ENCODE data around the gene SPAST.
"Not testable (repeated sequence)": the region's sequence is repeated elsewhere in the genome, so short reads cannot be mapped to it uniquely, and the experiment has no call there.

Gene SPAST, protein sequence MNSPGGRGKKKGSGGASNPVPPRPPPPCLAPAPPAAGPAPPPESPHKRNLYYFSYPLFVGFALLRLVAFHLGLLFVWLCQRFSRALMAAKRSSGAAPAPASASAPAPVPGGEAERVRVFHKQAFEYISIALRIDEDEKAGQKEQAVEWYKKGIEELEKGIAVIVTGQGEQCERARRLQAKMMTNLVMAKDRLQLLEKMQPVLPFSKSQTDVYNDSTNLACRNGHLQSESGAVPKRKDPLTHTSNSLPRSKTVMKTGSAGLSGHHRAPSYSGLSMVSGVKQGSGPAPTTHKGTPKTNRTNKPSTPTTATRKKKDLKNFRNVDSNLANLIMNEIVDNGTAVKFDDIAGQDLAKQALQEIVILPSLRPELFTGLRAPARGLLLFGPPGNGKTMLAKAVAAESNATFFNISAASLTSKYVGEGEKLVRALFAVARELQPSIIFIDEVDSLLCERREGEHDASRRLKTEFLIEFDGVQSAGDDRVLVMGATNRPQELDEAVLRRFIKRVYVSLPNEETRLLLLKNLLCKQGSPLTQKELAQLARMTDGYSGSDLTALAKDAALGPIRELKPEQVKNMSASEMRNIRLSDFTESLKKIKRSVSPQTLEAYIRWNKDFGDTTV

DNA sequence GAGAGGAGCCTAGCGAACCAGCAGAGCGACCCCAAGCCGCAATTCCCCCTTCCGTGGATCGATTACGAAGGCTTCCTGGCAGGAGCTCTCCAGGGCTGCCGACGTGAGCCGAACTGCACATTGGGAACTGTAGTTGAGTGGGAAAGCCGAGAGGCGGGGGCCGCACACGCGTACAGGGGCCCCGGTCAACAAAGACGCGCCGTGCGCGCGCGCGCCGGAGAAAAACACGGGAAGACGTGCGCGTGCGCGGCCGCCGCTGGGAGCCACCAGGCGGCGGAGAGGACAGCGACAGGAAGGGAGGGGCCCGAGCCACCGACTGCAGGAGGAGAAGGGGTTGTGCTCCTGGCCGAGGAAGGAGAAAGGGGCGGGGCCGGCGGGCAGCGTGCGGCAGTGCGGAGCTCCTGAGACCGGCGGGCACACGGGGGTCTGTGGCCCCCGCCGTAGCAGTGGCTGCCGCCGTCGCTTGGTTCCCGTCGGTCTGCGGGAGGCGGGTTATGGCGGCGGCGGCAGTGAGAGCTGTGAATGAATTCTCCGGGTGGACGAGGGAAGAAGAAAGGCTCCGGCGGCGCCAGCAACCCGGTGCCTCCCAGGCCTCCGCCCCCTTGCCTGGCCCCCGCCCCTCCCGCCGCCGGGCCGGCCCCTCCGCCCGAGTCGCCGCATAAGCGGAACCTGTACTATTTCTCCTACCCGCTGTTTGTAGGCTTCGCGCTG is at the start of gene SPAST:
Gene SPAST (plus strand): TSS at position 247 of the 711 bp plus-strand sequence. CDS start 276 bp downstream, at position 523.
- Histone ChIP-seq H3K4me3 (peak within 1 kb of the TSS; percentile 66 to 80 (median 69)), H3K27ac (peak within 1 kb of the TSS; percentile 68 to 95 (median 89))

DNA sequence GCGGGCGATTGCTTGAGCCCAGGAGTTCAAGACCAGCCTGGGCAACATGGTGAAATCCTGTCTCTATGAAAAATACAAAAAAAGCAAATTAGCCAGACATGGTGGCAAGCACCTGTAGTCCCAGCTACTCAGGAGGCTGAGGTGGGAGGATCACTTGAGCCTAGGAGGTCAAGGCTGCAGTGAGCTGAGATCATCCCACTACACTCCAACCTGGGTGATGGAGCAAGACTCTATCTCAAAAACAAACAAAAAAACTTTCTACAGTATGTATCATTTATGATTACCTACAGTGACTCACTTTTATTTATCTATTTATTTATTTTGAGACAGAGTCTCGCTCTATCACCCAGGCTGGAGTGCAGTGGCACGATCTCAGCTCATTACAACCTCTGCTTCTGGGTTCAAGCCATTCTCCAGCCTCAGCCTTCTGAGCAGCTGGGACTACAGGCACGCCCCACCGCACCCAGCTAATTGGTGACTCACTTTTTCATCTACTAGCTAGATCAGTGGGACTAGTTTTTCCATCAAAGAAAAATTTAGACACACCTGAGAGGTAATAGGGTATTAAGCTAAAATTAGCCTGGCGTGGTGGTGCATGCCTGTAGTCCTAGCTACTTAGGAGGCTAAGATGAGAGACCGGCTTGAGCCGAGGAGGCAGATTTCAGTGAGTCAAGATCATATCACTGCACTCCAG is 44.4 kb upstream of the SPAST start:
- not testable (repeated sequence) for H3K4me3 ChIP-seq
- peak overlapping the region in 1 of 21 experiments; percentile 4 for H3K27ac ChIP-seq

DNA sequence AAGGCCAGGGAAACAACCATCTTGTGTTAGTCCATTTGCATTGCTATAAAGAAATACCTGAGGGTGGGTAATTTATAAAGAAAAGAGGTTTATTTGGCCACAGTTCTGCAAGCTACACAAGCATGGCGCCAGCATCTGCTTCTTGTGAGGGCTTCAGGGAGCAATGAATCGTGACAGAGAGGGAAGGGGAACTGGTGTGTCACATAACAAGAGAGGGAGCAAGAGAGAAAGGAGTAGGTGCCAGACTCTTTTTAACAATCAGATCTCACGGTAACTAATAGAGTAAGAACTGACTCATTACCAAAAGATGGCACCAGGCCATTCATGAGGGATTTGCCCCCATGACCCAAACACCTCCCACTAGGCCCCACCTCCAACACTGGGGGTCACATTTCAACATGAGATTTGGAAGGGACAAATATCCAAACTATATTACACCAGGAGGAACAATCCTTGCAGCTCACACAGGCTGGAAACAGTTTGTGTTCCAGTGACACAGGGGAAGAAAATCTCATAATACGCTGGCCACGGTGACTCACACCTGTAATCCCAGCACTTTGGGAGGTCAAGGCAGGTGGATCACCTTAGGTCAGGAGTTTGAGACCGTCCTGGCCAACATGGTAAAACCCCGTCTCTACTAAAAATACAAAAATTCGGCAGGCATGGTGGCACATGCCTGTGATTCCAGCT is 29.0 kb upstream of the SPAST start:
- not testable (repeated sequence) for H3K27ac ChIP-seq, H3K4me3 ChIP-seq

DNA sequence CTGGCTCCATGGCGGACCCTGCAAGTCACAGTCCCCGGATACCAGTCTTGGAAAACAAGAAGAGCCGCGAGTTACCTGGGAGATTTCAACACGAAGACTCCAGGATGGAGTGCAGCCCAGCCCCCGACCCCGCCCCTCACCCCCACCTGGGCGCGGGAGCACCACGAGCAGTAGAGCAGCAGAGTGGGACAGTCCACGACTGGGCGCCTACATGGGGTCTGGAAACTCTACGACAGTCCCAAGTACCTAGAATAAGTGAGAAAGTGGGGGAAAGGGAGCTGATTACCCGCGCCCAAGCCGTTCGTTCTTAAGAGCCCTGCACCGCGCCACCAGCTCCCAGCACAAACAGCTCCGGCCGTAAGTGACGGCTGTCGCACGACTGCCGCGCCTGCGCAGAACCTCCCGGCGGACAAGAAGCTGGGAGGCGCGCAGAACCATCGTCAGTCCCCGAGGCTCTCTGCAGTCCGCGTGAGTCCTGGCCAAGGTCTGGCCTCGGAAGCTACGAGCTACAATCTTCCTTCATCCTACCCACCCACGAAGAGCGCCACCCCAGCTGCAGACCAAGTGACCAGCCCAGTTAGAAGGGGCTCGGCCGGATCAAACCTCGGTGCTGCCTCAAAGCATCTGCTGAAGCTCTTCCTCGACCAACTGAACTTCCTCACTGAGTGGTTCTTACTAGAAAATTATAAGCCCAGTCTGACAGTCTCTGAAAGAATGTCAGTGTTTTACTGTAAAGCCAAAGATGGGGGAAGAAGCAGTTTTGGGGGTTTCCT is 23.7 kb upstream of the SPAST start, which contains the start of gene DPY30:
Gene DPY30 (minus strand): TSS at position 359 of the 773 bp plus-strand sequence. CDS start 349 bp downstream, at position 10.
- Histone ChIP-seq H3K4me3 (peak within 1 kb of the TSS; percentile 83 to 96 (median 91)), H3K27ac (peak within 1 kb of the TSS; percentile 18 to 94 (median 84))

DNA sequence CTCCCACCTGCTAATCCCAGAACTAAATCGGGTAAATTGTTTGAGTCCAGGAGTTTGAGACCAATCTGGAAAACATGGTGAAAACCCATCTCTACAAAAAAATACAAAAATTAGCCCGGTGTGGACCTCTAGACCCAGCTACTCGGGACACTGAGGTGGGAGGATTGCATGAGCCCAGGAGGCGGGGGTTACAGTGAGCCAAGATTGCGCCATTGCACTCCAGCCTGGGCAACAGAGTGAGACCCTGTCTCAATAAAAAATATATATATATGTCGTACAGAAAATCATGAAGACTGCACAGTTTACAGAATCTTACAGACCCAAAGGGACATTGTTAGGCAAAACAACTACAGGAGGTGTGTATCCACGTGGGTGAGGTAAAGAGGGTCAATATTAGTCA is 19.8 kb upstream of the SPAST start:
- Histone ChIP-seq H3K4me3 (no peak overlapping the region), H3K27ac (no peak overlapping the region)

DNA sequence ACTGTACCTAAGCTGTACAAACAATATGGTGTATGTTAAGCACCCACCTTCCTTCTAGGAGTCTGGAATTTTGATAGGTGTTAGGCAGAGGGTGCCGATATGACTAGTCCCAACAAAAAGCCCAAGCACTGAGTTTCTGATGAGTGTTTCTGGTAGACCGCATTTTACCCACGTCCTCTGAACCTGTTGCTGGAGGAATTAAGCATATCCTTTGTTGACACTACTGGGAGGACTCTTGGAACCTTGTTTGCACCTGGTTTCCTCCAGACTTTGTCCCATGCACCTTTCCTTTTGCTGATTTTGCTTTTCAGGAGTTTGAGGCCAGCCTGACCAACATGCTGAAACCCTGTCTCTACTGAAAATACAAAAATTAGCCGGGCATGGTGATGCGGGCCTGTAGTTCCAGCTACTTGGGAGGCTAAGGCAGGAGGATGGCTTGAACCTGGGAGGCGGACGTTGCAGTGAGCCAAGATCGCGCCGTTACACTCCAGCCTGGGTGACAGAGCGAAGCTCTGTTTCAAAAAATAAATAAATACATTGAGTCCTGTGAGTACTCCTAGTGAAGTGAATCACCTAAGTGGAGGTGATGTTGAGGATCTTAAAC is 11.4 kb upstream of the SPAST start:
- Histone ChIP-seq H3K4me3 (no peak overlapping the region), H3K27ac (no peak overlapping the region)

DNA sequence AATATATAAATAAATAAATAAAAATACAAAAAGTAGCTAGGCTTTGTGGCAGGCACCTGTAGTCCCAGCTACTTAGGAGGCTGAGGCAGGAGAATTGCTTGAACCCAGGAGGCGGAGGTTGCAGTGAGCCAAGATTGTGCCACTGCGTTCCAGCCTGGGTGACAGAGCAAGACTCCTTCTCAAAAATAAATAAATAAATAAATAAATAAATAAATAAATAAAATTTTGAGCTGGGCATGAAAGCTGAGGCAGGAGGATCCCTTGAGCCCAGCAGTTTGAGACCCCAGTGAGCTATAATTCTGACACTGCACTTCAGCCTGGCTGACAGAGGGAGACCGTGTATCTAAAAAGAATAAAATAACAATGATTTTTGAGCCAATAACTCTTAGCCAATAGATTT is 8.8 kb upstream of the SPAST start:
- H3K4me3 ChIP-seq, H3K27ac ChIP-seq: not testable (repeated sequence)

DNA sequence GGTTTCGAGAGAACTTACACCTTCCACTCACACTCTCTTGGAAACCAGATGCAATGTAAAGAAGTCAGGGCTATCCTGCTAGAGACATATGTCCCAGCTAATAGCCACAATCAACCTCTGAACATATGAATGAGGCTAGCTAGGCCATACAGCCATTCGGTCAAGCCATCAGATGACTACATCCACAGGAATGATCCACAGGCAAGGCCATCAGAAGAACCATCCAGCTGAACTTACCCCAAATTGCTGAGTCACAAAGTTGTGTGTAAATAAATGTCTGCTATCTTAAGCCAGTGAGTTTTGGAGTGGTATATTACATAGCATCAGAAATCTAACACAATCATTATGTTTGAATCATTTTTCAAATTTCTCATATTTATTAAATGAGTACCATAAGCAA is 5.2 kb upstream of the SPAST start:
- H3K4me3 ChIP-seq = no peak overlapping the region

DNA sequence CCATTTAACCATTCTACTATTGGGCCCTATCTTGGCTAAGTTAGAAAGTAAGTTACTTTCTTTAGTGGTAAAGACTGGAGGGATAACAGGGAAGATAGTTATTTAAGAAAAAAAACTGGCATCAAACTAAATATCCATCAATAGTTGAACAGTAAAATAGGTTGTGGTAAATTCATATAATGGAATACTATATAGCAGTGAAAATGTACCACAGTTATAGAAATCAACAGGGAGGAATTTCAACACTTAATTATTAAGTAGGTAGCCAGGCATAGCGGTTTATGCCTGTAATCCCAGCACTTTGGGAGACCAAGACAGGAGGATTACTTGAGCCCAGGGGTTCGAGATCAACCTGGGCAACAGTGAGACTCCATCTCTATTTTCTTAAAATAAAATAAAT is 3.1 kb upstream of the SPAST start:
- Histone ChIP-seq H3K4me3 (no peak overlapping the region), H3K27ac (no peak overlapping the region)

More for the DNA sequence above, 5.2 kb upstream of the SPAST start:
- no peak overlapping the region for H3K27ac ChIP-seq

DNA sequence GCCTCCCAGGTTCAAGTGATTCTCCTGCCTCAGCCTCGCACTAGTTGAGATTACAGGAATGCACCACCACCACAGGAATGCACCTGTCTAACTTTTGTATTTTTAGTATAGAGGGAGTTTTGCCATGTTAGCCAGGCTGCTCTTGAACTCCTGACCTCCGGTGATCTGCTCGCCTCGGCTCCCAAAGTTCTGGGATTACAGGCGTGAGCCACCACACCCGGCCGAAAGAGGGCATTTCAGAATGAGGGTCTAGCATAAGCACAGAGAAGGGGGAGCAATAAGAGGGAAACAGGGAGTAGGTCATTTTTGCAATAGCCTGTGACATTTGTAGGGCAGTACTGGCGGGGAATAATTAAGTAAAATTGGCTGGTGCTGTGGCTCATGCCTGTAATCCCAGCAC is 1.9 kb upstream of the SPAST start:
- Histone ChIP-seq H3K27ac (no peak overlapping the region), H3K4me3 (no peak overlapping the region)

DNA sequence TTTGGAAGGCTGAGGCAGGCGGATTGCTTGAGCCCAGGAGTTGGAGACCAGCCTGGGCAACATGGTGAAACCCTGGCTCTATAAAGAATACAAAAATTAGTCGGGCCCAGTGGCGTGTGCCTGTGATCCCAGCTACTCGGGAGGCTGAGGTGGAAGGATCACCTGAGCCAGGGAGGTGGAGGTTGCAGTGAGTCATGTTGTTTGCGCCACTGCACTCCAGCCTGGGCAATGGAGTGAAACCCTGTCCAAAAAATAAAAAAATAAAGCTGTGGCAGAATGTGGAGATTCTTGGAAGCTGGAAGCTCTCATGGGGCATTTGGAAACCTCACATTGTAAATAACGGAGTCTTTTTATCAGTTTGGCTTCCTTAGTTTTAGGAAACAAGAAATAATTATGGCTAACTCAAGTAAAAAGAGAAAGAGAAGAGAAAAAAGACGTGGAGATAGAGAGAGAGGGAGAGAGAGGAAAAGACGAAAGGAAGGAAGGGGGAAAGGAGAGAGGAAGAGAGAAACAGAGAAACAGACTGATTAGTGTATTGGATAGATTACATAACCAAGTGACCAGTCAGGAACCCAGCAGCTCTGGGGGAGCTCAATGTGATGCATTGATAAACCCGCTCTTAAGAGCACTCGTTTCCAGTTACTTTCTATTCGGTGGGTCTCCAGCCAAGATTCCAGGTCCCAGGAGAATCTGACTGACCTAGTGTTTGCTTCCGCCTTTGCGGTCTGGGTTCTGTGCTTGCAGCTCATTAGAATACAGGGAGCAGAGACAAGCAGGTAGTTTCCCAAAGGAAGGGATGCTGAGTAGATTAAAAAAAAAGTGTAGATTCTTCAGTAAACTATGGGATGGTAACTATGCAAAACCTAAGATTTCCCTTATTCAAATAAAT is 1.1 kb upstream of the SPAST start:
- peak overlapping the region; percentile 66 to 80 (median 69) for H3K4me3 ChIP-seq

DNA sequence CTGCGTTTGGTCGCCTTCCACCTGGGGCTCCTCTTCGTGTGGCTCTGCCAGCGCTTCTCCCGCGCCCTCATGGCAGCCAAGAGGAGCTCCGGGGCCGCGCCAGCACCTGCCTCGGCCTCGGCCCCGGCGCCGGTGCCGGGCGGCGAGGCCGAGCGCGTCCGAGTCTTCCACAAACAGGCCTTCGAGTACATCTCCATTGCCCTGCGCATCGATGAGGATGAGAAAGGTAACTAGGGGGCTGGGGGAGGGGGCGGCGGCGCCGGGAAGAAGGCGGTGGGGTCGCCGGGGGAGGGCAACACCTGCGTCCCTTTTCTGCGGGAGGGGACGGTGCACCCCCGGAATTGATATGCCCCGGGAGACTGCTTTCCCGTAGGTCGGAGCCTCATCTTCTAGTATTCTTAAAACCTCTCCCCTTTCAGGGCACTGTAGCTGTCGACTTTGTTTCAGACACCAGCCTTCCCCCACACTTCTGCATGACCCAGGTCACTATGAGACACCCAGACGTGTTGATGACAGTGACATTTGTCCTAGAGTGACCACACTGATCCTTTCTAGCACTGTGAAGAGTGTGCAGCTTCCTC is 755 bp downstream of the SPAST start:
- Histone ChIP-seq H3K4me3 (peak overlapping the region; percentile 66 to 80 (median 69)), H3K27ac (peak overlapping the region; percentile 68 to 95 (median 89))

More for the DNA sequence above, 1.1 kb upstream of the SPAST start:
- H3K27ac ChIP-seq = peak overlapping the region in 18 of 21 experiments; percentile 9 to 95 (median 89)

DNA sequence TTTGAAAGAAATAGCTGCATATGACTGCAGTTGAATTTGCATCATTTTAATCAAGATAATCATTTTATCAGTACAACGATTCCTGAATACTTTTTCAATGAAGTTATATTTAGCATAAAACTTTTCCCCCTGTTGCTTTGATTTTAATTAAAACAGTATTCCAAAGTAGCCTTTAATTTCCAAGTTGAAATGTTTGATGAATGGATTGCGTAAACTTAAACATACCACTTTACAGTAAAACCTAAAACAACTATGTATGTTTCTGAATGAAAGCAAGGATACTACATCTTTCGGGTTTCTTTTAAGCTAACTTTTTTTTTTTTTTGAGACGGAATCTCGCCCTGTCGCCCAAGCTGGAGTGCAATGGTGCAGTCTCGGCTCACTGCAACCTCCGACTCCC is 1.4 kb downstream of the SPAST start:
- Histone ChIP-seq H3K4me3 (peak overlapping the region; percentile 66 to 80 (median 69)), H3K27ac (peak overlapping the region in 13 of 21 experiments; percentile 84 to 95 (median 89))

DNA sequence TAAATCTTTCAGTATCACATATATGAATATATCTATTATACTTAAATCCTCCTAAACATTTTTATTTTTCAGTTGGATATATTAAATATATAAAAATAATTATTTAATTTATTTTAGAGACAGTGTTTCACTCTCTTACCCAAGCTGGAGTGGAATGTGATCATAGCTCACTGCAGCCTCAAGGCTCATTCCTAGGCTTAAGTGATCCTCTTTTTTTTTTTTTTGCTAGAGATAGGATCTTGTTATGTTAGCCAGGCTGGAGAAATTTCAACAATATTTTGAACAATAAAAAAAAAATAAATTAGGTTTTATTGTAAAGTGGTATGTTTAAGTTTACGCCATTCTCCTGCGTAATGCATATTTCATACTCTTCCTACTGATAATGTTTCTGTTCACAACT is 4.2 kb downstream of the SPAST start:
- Histone ChIP-seq H3K27ac (no peak overlapping the region), H3K4me3 (no peak overlapping the region)

DNA sequence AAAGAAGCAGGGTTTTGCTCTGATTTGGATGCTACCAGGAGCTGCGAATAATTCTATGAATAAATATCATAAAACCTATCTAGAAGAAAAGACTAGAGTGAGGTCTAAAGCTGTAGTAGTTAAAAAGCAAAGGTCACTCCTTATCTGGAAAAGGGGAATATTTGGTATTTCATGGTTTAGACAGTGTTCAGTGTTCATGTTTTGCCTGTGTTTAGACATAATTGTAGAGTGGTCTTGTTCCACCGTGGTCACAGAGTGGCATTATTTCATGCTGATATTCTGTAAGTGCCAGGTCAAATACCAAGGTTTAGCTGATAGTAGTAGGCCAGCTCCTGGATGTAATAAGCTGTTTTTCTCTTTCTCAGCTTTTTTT is 10.8 kb downstream of the SPAST start:
- no peak overlapping the region for H3K4me3 ChIP-seq
- H3K27ac ChIP-seq = no peak overlapping the region

DNA sequence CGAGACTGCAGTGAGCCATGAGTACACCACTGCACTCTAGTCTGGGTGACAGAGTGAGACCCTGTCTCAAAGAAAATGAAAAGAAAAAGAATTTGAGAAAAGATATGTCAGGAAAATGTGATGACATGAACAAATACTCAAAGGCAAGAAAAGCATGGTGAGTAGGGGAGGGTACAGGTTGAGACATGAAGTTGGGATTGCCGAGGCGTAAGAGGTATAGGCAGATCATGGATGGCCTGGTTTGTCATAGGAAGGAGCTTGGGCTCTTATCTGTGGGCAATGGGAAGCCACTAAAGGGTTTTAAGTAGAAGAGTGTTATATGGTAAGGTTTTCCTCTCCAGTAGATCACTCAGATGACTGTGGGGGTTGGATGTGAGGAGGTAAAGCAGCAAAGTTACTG is 32.3 kb downstream of the SPAST start:
- Histone ChIP-seq H3K4me3 (no peak overlapping the region), H3K27ac (no peak overlapping the region)

DNA sequence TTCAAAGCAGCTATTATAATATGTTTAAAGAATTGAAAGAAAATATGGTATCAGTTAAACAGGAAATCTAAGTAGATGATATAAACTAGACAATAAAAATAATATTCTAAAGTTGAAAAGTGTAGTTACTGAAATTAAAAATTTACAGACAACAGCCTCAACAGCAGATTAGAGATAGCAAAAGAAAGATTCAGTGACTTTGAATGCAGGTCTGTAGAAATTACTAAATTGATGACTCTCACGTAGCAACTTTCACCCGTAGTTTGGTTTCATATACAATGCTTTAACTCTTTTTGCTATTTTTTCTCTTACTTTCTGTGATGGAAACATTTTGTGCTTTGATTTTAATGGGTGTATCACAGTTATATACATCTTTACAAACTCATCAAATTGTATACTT is 44.8 kb downstream of the SPAST start:
- Histone ChIP-seq H3K4me3 (no peak overlapping the region), H3K27ac (no peak overlapping the region)
